Cardiac muscle cell (in vitro differentiated cells and primary cell): ENCODE data around the gene GPRASP1. TPM values are rescaled to one million over a fixed set of nuclear protein-coding genes. Genes with fewer than 3 reads are reported as not detected.
A peak's percentile ranks its signal among the peaks of the same experiment; 100 is the strongest.

ENCODE experiments used
- DNase-seq, 2 donors: peaks; one replicate each; pipeline versions ENCODE4 v3.0.0 to v3.0.0-alpha.2; 2010 to 2017; ENCODE audit warnings: low read depth in 1 of 2, low spot score in 1 of 2
- H3K27ac ChIP-seq: fragments of 200-600 bp; sonication (generic); 2 replicates; pipeline ENCODE4 v1.5.1; 2016
- H3K27me3 ChIP-seq: fragments of 200-600 bp; sonication (generic); 2 replicates; pipeline ENCODE4 v1.6.0; 2016; ENCODE audit warnings: control low read depth
- H3K36me3 ChIP-seq: fragments of 200-600 bp; sonication (generic); 2 replicates; pipeline ENCODE4 v1.5.1; 2016; ENCODE audit warnings: control low read depth
- H3K4me1 ChIP-seq: fragments of 200-600 bp; sonication (generic); 2 replicates; pipeline ENCODE4 v1.8.1; 2017; ENCODE audit warnings: low read depth, mild to moderate bottlenecking, mixed run types
- H3K4me3 ChIP-seq: fragments of 200-600 bp; sonication (generic); 2 replicates; pipeline ENCODE4 v1.5.1; 2016; ENCODE audit warnings: mild to moderate bottlenecking
- H3K9me3 ChIP-seq: fragments of 200-600 bp; sonication (generic); 2 replicates; pipeline ENCODE4 v1.5.1; 2017; ENCODE audit warnings: low read depth, mild to moderate bottlenecking, control low read depth
- polyA plus RNA-seq: library from polyadenylated mRNA; unstranded; fragments of >200 nt; fragmentation: Nextera tagmentation; extraction: Ambion mirVana; gene quantifications from 2 replicates; pipeline ENCODE4 v1.2.1, GENCODE V29; 2016
- total RNA-seq: library from RNA; depleted of rRNA; stranded (reverse); fragments of >200 nt; gene quantifications from 2 replicates; pipeline ENCODE4 v1.2.3, GENCODE V29; 2016
- TF ChIP-seq, protein P1 (sequence below): IDR thresholded peaks from 2 replicates; pipeline ENCODE4 v1.5.1; 2012; ENCODE audit warnings: low read depth, mild to moderate bottlenecking, low read length

GPRASP1 gene
- total RNA-seq (3.2 and 8.7 TPM in 2 replicates), polyA plus RNA-seq (4.2 and 9.3 TPM in 2 replicates)

- Histone ChIP-seq H3K36me3 (no peaks in the 10 kb centered on the region), H3K4me1 (no peaks in the 10 kb centered on the region), H3K4me3 (peak within 1 kb of the TSS; percentile 36), H3K9me3 (no peaks in the 10 kb centered on the region), H3K27ac (no peak within 1 kb of the TSS), H3K27me3 (no peaks in the 10 kb centered on the region)
- TF ChIP-seq, protein P1, sequence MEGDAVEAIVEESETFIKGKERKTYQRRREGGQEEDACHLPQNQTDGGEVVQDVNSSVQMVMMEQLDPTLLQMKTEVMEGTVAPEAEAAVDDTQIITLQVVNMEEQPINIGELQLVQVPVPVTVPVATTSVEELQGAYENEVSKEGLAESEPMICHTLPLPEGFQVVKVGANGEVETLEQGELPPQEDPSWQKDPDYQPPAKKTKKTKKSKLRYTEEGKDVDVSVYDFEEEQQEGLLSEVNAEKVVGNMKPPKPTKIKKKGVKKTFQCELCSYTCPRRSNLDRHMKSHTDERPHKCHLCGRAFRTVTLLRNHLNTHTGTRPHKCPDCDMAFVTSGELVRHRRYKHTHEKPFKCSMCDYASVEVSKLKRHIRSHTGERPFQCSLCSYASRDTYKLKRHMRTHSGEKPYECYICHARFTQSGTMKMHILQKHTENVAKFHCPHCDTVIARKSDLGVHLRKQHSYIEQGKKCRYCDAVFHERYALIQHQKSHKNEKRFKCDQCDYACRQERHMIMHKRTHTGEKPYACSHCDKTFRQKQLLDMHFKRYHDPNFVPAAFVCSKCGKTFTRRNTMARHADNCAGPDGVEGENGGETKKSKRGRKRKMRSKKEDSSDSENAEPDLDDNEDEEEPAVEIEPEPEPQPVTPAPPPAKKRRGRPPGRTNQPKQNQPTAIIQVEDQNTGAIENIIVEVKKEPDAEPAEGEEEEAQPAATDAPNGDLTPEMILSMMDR = no peak
- DNase-seq = peak; percentile 41 to 57
Observed at GRCh38 chrX:102651242-102652011, at the start of gene GPRASP1. Gene GPRASP1 (plus strand): TSS chrX:102651483. CDS start chrX:102653914, 2,431 bp downstream.

DNA sequence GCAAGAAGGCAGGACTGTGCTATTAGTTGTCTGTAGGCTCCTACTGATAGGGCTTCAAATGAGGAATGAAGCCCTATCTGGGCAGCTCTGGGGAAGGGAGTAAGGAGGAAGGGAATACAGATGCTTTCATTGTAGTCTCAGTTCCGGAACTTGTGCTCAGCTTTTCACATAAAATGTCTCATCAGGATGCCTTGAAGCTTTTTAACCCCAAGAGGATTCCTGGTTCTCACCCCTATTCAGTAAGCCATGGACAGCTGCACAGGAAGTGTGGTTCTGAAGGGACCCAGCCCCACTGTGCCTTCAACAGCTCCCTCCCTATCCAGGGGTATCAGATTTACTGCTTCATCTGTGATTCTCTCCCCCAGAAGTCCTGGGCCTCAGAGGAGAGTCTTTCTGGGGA, 47.0 kb upstream of the GPRASP1 start:
- Histone ChIP-seq H3K9me3 (no peaks in the 10 kb centered on the region), H3K4me1 (no peaks in the 10 kb centered on the region), H3K36me3 (no peaks in the 10 kb centered on the region), H3K27ac (no peak overlapping the region), H3K4me3 (no peak overlapping the region), H3K27me3 (no peaks in the 10 kb centered on the region)
- no peak for DNase-seq
- TF ChIP-seq, protein P1 = no peak

- H3K4me1 ChIP-seq = no peaks in the 10 kb centered on the region
- TF ChIP-seq, protein P1 = no peak
- no peak overlapping the region for H3K27ac ChIP-seq
- no peaks in the 10 kb centered on the region for H3K36me3 ChIP-seq
- H3K27me3 ChIP-seq = no peaks in the 10 kb centered on the region
- DNase-seq = no peak
- no peak overlapping the region for H3K4me3 ChIP-seq
- H3K9me3 ChIP-seq = no peaks in the 10 kb centered on the region
Observed at GRCh38 chrX:102606115-102606514, 45.2 kb upstream of the GPRASP1 start.

DNA sequence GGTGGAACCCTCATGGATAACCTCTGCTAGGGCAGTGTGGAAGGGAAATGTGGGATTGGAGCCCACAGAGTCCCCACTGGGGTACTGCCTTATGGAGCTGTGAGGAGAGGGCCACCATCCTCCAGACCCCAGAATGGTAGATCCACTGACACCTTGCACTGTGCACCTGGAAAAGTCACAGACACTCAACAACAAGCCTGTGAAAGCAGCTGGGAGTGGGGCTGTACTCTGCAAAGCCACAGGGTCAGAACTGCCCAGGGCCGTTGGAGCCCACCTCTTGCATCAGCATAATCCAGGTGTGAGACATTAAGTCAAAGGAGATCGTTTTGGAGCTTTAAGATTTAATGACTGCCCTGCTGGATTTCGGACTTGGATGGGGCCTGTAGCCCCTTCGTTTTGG, 40.4 kb upstream of the GPRASP1 start:
- Histone ChIP-seq H3K4me3 (no peak overlapping the region), H3K27me3 (no peaks in the 10 kb centered on the region), H3K4me1 (no peaks in the 10 kb centered on the region), H3K36me3 (no peaks in the 10 kb centered on the region), H3K9me3 (no peaks in the 10 kb centered on the region), H3K27ac (no peak overlapping the region)
- TF ChIP-seq, protein P1 = no peak
- no peak for DNase-seq

- TF ChIP-seq, protein P1 = no peak
- Histone ChIP-seq H3K9me3 (no peaks in the 10 kb centered on the region), H3K27me3 (no peaks in the 10 kb centered on the region), H3K27ac (no peak overlapping the region), H3K36me3 (no peaks in the 10 kb centered on the region), H3K4me3 (no peak overlapping the region), H3K4me1 (no peaks in the 10 kb centered on the region)
- peak in 1 of 2 donors; percentile 2 for DNase-seq
Observed at GRCh38 chrX:102624105-102624504, 27.2 kb upstream of the GPRASP1 start.
